HepG2 (cell line): Measurements from ENCODE around the gene TIMM8B. TPM values are rescaled to one million over a fixed set of nuclear protein-coding genes. Genes with fewer than 3 reads are reported as not detected.

Experiments used
- ATAC-seq: fragments of 200-7000 bp; cut with Tn5 transposase; 3 replicates; pipeline ENCODE4 v1.9.1; 2020; ENCODE audit warnings: mild to moderate bottlenecking, moderate library complexity
- BruUV-seq: library from RNA; stranded (reverse); fragments of 400-500 nt; replicated peaks from 2 replicates; lab custom pipeline; 2021; lab: Mats Ljungman, UMichigan
- CTCF ChIA-PET: fragments of 300-600 bp; formaldehyde crosslinking; extraction: SDS; loops from one replicate; lab custom pipeline; 2021; ENCODE audit warnings: low total read pairs, inconsistent platforms, low intra/inter-chr PET ratio; lab: Yijun Ruan, JAX
- POLR2A ChIA-PET: fragments of 350-600 bp; sonication (Branson Sonifier 250); formaldehyde crosslinking; loops from one replicate; lab custom pipeline; 2020; ENCODE audit warnings: antibody characterized with exemption, inconsistent platforms; lab: Yijun Ruan, JAX
- DNase-seq: peaks from one replicate; pipeline ENCODE4 v3.0.0-alpha.2; 2015; ENCODE audit warnings: low spot score
- FAIRE-seq: peaks from 3 replicates; lab custom pipeline; 2011; peaks lifted over from hg19 to GRCh38; lab: Jason Lieb, UNC
- H2AFZ ChIP-seq: one replicate; pipeline ENCODE4 v1.6.1; 2011; ENCODE audit warnings: low read length, inconsistent platforms
- H3K27ac ChIP-seq: fragments of 300-600 bp; 3 replicates; pipeline ENCODE4 v1.8.0; 2011; ENCODE audit warnings: mixed run types, mild to moderate bottlenecking, mixed read lengths, low read length, inconsistent platforms; ENCODE audit not compliant: insufficient read depth; ENCODE audit errors: extremely low read length
- H3K27me3 ChIP-seq, 2 experiments: fragments of 200-600 bp in 1 of 2; 2 replicates in 1 of 2; 3 replicates in 1 of 2; pipeline versions ENCODE4 v1.6.0 to v1.8.0; 2011; ENCODE audit warnings: low read length in 2 of 2, mild to moderate bottlenecking in 2 of 2, moderate library complexity in 2 of 2, inconsistent platforms in 1 of 2; ENCODE audit not compliant: insufficient read depth in 2 of 2, control insufficient read depth in 1 of 2
- H3K36me3 ChIP-seq, 2 experiments: fragments of 200-600 bp in 1 of 2; replicated peaks in 1 of 2; 2 replicates in 1 of 2; 3 replicates in 1 of 2; pipeline versions ENCODE4 v1.5.1 to v1.8.0; 2011; ENCODE audit warnings: low read length in 2 of 2, inconsistent platforms in 1 of 2; ENCODE audit not compliant: insufficient read depth in 2 of 2, control insufficient read depth in 1 of 2
- H3K4me1 ChIP-seq: 2 replicates; pipeline ENCODE4 v1.5.1; 2012; ENCODE audit warnings: low read length, inconsistent platforms; ENCODE audit not compliant: insufficient read depth
- H3K4me2 ChIP-seq: 2 replicates; pipeline ENCODE4 v1.6.0; 2011; ENCODE audit warnings: low read depth, low read length, inconsistent platforms
- H3K4me3 ChIP-seq, 3 experiments: fragments of 200-600 bp in 1 of 3; sonication (generic), shearing (Covaris generic) in 1 of 3; replicated peaks in 1 of 3; 2 replicates each; pipeline ENCODE4 v1.5.1; 2011 to 2016; ENCODE audit warnings: low read length in 3 of 3, inconsistent platforms in 2 of 3, low read depth in 2 of 3, mild to moderate bottlenecking in 2 of 3, control low read depth in 1 of 3, mixed read lengths in 1 of 3; ENCODE audit not compliant: insufficient read depth in 1 of 3
- H3K79me2 ChIP-seq: one replicate; pipeline ENCODE4 v1.6.1; 2011; ENCODE audit warnings: low read length, inconsistent platforms; ENCODE audit not compliant: insufficient read depth
- H3K9ac ChIP-seq: 2 replicates; pipeline ENCODE4 v1.6.0; 2011; ENCODE audit warnings: mild to moderate bottlenecking, low read depth, low read length, inconsistent platforms; ENCODE audit not compliant: insufficient read depth
- H3K9me3 ChIP-seq: 2 replicates; pipeline ENCODE4 v1.5.1; 2012; ENCODE audit warnings: mild to moderate bottlenecking, low read length
- H4K20me1 ChIP-seq: 2 replicates; pipeline ENCODE4 v1.6.0; 2011; ENCODE audit warnings: inconsistent platforms, mild to moderate bottlenecking, low read length, moderate library complexity; ENCODE audit not compliant: insufficient read depth
- ADNP ChIP-seq: sonication (generic); formaldehyde crosslinking; IDR thresholded peaks from 2 replicates; pipeline ENCODE4 v1.4.0; 2020; ENCODE audit warnings: missing genetic modification reagents
- ARNTL ChIP-seq: sonication (generic); formaldehyde crosslinking; IDR thresholded peaks from 2 replicates; pipeline ENCODE4 v1.4.0; 2020; ENCODE audit warnings: mild to moderate bottlenecking, missing genetic modification reagents
- HDAC1 ChIP-seq: sonication (generic); formaldehyde crosslinking; IDR thresholded peaks from 2 replicates; pipeline ENCODE4 v1.5.1; 2020; ENCODE audit warnings: mild to moderate bottlenecking, missing genetic modification reagents
- HIVEP1 ChIP-seq: sonication (generic); formaldehyde crosslinking; IDR thresholded peaks from 2 replicates; pipeline ENCODE4 v1.4.0; 2020; ENCODE audit warnings: mild to moderate bottlenecking, missing genetic modification reagents
- NFRKB ChIP-seq: fragments of 450-650 bp; IDR thresholded peaks from 2 replicates; pipeline ENCODE4 v1.6.1; 2017
- NFYC ChIP-seq: IDR thresholded peaks from 2 replicates; pipeline ENCODE4 v1.6.1; 2016; ENCODE audit warnings: missing genetic modification reagents, missing compliant biosample characterization
- NRL ChIP-seq: sonication (generic); formaldehyde crosslinking; IDR thresholded peaks from 2 replicates; pipeline ENCODE4 v1.5.0; 2020; ENCODE audit warnings: missing genetic modification reagents, mild to moderate bottlenecking, moderate library complexity, borderline replicate concordance
- STAT5B ChIP-seq: sonication (generic); formaldehyde crosslinking; IDR thresholded peaks from 2 replicates; pipeline ENCODE4 v1.4.0; 2020; ENCODE audit warnings: missing genetic modification reagents
- ZNF136 ChIP-seq: sonication (generic); formaldehyde crosslinking; IDR thresholded peaks from 2 replicates; pipeline ENCODE4 v1.8.1; 2022; ENCODE audit warnings: low read depth, mild to moderate bottlenecking, moderate library complexity, missing genetic modification reagents
- ZNF234 ChIP-seq: sonication (generic); formaldehyde crosslinking; conservative IDR thresholded peaks from 2 replicates; pipeline ENCODE4 v1.5.1; 2020; ENCODE audit warnings: mild to moderate bottlenecking, missing genetic modification reagents
- ZNF251 ChIP-seq: sonication (generic); formaldehyde crosslinking; IDR thresholded peaks from 2 replicates; pipeline ENCODE4 v1.9.0; 2021; ENCODE audit warnings: mild to moderate bottlenecking, missing genetic modification reagents
- ZNF33B ChIP-seq: sonication (generic); formaldehyde crosslinking; IDR thresholded peaks from 2 replicates; pipeline ENCODE4 v1.5.1; 2020; ENCODE audit warnings: mild to moderate bottlenecking, missing genetic modification reagents
- ZNF441 ChIP-seq: sonication (generic); formaldehyde crosslinking; IDR thresholded peaks from 2 replicates; pipeline ENCODE4 v1.7.0; 2021; ENCODE audit warnings: missing genetic modification reagents, borderline replicate concordance
- ZNF549 ChIP-seq: sonication (generic); formaldehyde crosslinking; IDR thresholded peaks from 2 replicates; pipeline ENCODE4 v1.5.0; 2020; ENCODE audit warnings: missing genetic modification reagents
- WGBS: methylation state at CpG from one replicate; pipeline ENCODE4 v1.1.6; 2017; ENCODE audit warnings: low lambda C conversion rate; 5-methylcytosine and 5-hydroxymethylcytosine counted together
- in situ Hi-C: cut with HindIII; loops from 2 replicates; pipeline ENCODE4 v1.10.0; 2017; ENCODE audit warnings: low pct_unique_long_range_greater_than_20kb; ENCODE audit not compliant: extremely low pct_ligation_motif_present
- intact Hi-C: fragments of 100-400 bp; cut with micrococcal nuclease; formaldehyde crosslinking; loops from one replicate; pipeline ENCODE4 v1.10.0; 2022; ENCODE audit not compliant: unreplicated experiment
- polyA plus RNA-seq, 8 experiments: library from polyadenylated mRNA; depleted of rRNA in 3 of 8; stranded (reverse) in 7 of 8; unstranded in 1 of 8; fragments of >200 nt; fragmentation: Illumina TruSeq in 4 of 8; extraction: Trizol in 4 of 8; gene quantifications; 2 replicates each; pipeline versions ENCODE4 v1.2.1 to v1.2.3, GENCODE V29; 2011 to 2016; ENCODE audit warnings: low read depth in 4 of 8, missing spikeins in 1 of 8, mixed read lengths in 1 of 8; ENCODE audit not compliant: insufficient read depth in 1 of 8
- total RNA-seq, 5 experiments: library from RNA; depleted of rRNA; stranded (reverse); fragments of >200 nt; fragmentation: Illumina TruSeq; extraction: Trizol; gene quantifications; 2 replicates each; pipeline ENCODE4 v1.2.3, GENCODE V29; 2016; ENCODE audit warnings: low read depth in 1 of 5
- TF ChIP-seq, protein P1 (sequence below): sonication (generic); formaldehyde crosslinking; IDR thresholded peaks from 2 replicates; pipeline ENCODE4 v1.8.0; 2022; ENCODE audit warnings: missing genetic modification reagents, mild to moderate bottlenecking, inconsistent platforms, borderline replicate concordance
- TF ChIP-seq, protein P2 (sequence below): sonication (generic); formaldehyde crosslinking; IDR thresholded peaks from 2 replicates; pipeline ENCODE4 v1.9.0; 2021; ENCODE audit warnings: missing genetic modification reagents, borderline replicate concordance
- TF ChIP-seq, protein P3 (sequence below): sonication (generic); formaldehyde crosslinking; IDR thresholded peaks from 2 replicates; pipeline ENCODE4 v1.4.0; 2020; ENCODE audit warnings: missing genetic modification reagents
- TF ChIP-seq, protein P4 (sequence below): IDR thresholded peaks from 2 replicates; pipeline ENCODE4 v1.6.1; 2016; ENCODE audit warnings: mild to moderate bottlenecking, missing biosample characterization, missing genetic modification reagents

The TIMM8B gene
- total and polyA plus RNA-seq, 2 of the 13 experiments (the other 11 are each of a cell fraction or from before 2014, with no cell fraction given) = 84.5 to 98.3 TPM

DNA sequence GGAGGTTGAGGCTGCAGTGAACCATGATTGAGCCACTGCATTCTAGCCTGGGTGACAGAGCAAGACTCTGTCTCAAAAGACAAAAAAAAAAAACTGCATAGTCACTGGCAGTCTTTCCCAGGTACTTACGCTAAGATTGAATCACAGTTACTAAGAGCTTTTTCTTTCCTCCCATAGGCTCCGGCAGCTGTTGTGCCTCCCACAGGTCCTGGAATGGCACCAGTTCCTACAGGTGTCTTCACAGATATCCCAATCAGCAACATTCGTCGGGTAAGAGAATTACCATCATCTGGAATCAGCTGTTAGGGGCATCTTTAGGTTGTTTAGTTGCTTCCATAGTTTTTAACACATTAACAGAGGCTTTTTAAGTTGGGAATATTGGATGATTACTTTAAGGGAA lies 41.6 kb downstream of the TIMM8B start:
- no peak for DNase-seq
- no peak overlapping the region for H3K4me3 ChIP-seq
- ChIA-PET POLR2A (no interaction called here), CTCF (no interaction called here)
- no peak for FAIRE-seq
- no peaks in the 10 kb centered on the region for H3K4me1 ChIP-seq
- in situ Hi-C loops = no loop called here
- H3K27me3 ChIP-seq = no peaks in the 10 kb centered on the region
- no peak overlapping the region for H2AFZ ChIP-seq
- H3K36me3 ChIP-seq = peaks cover 7 to 60% of the 10 kb centered on the region in 2 experiments
- H4K20me1 ChIP-seq = no peaks in the 10 kb centered on the region
- TF ChIP-seq, protein P1, sequence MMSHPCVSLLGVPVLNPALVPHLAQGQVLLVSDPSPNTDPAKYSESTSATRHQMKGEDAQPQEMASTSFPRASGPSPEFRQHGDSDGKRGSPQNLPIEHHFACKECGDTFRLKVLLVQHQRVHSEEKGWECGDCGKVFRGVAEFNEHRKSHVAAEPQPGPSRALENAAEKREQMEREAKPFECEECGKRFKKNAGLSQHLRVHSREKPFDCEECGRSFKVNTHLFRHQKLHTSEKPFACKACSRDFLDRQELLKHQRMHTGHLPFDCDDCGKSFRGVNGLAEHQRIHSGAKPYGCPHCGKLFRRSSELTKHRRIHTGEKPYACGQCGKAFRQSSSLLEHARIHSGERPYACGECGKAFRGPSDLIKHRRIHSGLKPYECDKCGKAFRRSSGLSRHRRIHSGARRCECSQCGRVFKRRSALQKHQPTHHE (CRISPR knock-in tag) = no peak
- no peak for TF ChIP-seq NFRKB
- TF ChIP-seq ZNF549 (CRISPR knock-in tag) = no peak
- no peak for TF ChIP-seq NFYC (CRISPR knock-in tag)
- TF ChIP-seq, protein P2, sequence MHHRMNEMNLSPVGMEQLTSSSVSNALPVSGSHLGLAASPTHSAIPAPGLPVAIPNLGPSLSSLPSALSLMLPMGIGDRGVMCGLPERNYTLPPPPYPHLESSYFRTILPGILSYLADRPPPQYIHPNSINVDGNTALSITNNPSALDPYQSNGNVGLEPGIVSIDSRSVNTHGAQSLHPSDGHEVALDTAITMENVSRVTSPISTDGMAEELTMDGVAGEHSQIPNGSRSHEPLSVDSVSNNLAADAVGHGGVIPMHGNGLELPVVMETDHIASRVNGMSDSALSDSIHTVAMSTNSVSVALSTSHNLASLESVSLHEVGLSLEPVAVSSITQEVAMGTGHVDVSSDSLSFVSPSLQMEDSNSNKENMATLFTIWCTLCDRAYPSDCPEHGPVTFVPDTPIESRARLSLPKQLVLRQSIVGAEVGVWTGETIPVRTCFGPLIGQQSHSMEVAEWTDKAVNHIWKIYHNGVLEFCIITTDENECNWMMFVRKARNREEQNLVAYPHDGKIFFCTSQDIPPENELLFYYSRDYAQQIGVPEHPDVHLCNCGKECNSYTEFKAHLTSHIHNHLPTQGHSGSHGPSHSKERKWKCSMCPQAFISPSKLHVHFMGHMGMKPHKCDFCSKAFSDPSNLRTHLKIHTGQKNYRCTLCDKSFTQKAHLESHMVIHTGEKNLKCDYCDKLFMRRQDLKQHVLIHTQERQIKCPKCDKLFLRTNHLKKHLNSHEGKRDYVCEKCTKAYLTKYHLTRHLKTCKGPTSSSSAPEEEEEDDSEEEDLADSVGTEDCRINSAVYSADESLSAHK (CRISPR knock-in tag) = no peak
- TF ChIP-seq ZNF441 (CRISPR knock-in tag) = no peak
- no peak for TF ChIP-seq HIVEP1 (CRISPR knock-in tag)
- TF ChIP-seq ZNF251 (CRISPR knock-in tag) = no peak
- TF ChIP-seq, protein P3, sequence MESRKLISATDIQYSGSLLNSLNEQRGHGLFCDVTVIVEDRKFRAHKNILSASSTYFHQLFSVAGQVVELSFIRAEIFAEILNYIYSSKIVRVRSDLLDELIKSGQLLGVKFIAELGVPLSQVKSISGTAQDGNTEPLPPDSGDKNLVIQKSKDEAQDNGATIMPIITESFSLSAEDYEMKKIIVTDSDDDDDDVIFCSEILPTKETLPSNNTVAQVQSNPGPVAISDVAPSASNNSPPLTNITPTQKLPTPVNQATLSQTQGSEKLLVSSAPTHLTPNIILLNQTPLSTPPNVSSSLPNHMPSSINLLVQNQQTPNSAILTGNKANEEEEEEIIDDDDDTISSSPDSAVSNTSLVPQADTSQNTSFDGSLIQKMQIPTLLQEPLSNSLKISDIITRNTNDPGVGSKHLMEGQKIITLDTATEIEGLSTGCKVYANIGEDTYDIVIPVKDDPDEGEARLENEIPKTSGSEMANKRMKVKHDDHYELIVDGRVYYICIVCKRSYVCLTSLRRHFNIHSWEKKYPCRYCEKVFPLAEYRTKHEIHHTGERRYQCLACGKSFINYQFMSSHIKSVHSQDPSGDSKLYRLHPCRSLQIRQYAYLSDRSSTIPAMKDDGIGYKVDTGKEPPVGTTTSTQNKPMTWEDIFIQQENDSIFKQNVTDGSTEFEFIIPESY (CRISPR knock-in tag) = no peak
- no peak for TF ChIP-seq ZNF234 (CRISPR knock-in tag)
- TF ChIP-seq, protein P4, sequence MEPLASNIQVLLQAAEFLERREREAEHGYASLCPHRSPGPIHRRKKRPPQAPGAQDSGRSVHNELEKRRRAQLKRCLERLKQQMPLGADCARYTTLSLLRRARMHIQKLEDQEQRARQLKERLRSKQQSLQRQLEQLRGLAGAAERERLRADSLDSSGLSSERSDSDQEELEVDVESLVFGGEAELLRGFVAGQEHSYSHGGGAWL (CRISPR knock-in tag) = no peak
- no peak for TF ChIP-seq ARNTL
- TF ChIP-seq NRL (CRISPR knock-in tag) = no peak
- no peak for TF ChIP-seq HDAC1
- no peak for TF ChIP-seq ZNF33B (CRISPR knock-in tag)
- no peak for TF ChIP-seq ADNP (CRISPR knock-in tag)
- TF ChIP-seq STAT5B (CRISPR knock-in tag) = no peak
- TF ChIP-seq ZNF136 (CRISPR knock-in tag) = no peak
- H3K9me3 ChIP-seq = no peaks in the 10 kb centered on the region
- no peak overlapping the region for H3K27ac ChIP-seq
- WGBS = 95% methylated on average over 4 of the region's 4 CpGs
- no peak overlapping the region for H3K9ac ChIP-seq
- peaks cover 4% of the 10 kb centered on the region for H3K79me2 ChIP-seq
- intact Hi-C loops = no loop called here
- BruUV-seq = no TSS peak
- no peak for ATAC-seq
- no peak overlapping the region for H3K4me2 ChIP-seq
